GM21528 (cell line): ENCODE measurements around the gene UBE2D2.
"Not testable (repeated sequence)": the region's sequence is repeated elsewhere in the genome, so short reads cannot be mapped to it uniquely, and the experiment has no call there.

Experiments
- ATAC-seq: cut with Tn5 transposase; IDR thresholded peaks from one replicate; pipeline ENCODE4 v1.9.1; 2021; ENCODE audit warnings: mild to moderate bottlenecking, moderate library complexity; ENCODE audit not compliant: unreplicated experiment, low FRiP score

UBE2D2 gene

DNA sequence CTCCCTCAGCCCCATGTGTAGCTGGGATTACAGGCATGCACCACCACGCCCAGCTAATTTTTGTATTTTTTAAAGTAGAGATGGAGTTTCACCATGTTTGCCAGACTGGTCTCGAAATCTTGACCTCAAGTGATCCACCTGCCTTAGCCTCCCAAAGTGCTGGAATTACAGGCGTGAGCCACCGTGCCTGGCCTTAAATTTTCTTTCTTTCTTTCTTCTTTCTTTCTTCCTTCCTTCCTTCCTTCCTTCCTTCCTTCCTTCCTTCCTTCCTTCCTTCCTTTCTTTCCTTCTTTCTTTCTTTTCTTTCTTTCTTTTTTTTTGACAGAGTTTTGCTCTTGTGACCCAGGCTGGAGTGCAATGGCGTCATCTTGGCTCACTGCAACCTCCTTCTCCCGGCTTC is 14.5 kb upstream of the UBE2D2 start:
- ATAC-seq = not testable (repeated sequence)

GRCh38 chr5:139549162-139549894 is 11.8 kb upstream of the UBE2D2 start:
- ATAC-seq = no peak

DNA sequence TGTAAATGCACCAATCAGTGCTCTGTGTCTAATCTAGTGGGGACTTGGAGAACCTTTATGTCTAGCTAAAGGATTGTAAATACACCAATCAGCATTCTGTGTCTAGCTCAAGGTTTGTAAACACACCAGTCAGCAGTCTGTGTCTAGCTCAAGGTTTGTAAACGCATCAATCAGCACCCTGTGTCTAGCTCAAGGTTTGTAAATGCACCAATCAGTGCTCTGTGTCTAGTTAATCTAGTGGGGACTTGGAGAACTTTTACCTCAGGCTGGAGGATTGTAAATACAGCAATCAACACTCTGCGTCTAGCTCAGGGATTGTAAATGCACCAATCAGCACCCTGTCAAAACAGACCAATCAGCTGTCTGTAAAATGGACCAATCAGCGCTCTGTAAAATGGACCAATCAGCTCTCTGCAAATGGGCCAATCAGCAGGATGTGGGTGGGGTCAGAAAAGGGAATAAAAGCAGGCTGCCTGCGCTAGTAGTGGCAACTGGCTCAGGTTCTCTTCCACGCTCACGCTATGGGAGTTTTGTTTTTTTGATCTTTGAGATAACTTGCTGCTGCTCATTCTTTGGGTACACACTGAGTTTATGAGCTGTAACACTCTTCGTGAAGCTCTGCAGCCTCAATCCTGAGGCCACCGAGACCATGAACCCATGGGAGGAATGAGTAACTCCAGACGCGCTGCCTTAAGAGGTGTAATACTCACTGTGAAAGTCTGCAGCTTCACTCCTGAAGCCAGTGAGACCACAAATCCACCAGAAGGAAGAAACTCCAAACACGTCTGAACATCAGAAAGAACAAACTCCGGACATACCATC is 10.9 kb upstream of the UBE2D2 start:
- ATAC-seq = not testable (repeated sequence)

DNA sequence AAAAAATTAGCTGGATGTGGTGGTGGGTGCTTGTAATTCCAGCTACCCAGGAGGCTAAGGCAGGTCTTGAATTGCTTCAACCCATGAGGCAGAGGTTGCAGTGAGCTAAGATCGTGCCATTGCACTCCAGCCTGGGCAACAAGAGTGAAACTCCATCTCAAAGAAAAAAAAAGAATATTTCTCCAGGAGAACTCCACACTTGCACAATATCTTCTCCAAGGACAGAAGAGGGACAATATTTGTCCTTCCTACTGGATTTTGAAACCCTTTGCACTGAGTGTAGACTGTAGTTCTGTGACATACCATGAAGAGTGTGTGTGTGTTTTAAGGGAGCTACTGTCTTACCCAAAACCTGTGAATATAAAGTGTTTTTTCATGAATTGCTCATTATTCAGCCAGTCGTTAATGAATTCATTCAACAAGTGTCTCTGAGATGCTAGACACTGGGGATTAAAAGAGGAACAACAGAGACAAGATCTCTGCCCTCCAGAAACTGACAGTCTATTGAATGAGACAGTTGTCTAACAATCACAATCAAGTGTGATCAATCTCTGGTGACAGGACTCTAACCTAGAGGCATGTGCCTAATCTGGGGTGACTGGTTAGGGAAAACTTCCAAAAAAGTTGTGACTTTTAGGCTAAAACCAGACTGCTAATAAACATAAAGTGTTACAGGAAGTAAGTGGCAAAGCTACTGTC is 9.8 kb upstream of the UBE2D2 start:
- ATAC-seq = no peak

GRCh38 chr5:139552893-139553575 is 8.1 kb upstream of the UBE2D2 start:
- ATAC-seq = no peak

- ATAC-seq = no peak
Measured at GRCh38 chr5:139554264-139554663, 6.9 kb upstream of the UBE2D2 start.

DNA sequence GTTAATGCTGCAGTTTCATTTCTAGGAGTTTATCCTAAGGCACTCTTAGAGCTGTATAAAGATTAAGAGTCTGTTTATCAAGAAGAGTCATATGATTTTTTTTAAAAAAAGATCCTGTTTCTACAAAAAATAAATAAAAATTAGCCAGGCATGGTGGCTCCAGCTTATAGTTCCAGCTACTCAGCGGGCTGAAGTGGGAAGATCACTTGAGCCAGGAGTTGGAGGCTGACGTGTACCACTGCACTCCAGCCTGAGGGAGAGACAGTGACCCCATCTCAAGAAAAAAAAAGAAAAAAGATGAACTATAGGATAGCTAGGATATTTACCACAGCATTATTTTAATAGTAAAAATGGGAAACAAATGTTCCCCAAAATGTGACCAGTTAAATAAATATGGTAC is 3.3 kb upstream of the UBE2D2 start:
- no peak for ATAC-seq

- peak; percentile 27 for ATAC-seq
Measured at GRCh38 chr5:139561655-139562451, 714 bp downstream of the UBE2D2 start.

DNA sequence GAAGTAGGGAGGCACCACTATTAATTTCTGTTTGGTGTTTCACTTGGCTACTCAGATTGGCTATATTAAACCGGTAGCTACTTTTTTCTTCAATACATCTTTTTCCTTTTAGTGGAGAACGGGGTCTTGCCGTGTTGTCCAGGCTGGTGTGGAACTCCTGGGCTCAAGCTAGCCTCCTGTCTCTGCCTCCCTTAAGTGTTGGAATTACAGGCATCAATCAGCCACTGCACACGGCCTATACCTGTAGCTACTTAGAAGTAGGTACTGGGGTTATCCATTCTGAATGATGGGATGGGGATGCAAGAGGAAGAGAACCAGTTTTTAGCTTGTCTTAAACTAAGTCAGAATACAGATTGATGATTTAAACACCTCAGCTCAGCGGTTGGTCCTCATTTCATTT is 1.7 kb downstream of the UBE2D2 start:
- no peak for ATAC-seq

DNA sequence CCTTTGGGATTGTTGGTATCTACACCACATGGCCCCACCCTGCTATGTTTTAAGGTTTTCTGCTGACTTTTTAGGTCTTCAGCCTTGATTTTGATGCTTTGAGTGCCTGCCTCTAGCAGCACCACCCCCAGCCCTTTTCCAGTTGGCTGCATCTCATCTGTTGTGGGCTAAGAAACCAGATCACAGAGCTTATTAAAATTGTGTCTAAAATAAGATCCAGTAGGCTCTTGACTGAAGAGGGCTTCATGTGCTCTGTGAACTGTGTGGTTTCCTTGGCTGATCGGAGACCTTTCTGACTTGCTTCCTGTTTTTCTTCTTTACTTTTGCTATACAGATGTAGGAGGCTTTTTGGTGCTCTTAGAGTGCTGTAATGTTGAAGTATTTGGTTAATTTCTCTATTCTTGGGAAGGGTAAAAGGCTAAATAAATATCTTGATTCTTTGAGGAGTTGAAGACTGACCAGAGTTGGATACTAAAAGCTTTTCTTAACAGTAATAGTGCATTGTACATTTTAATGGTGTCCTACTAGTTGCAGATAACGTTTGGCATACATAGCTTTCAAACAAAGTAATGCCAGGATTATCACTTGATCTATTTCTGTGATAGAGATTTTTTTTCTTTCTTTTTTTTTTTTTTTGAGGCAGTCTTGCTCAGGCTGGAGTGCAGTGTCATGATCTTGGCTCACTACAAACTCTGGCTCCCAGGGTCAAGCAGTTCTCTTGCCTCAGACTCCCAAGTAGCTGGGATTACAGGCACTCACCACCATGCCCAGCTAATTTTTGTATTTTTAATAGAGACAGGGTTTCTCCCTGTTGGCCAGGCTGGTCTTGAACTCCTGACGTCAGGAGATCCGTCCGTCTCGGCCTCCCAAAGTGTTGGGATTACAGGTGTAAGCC is 4.5 kb downstream of the UBE2D2 start:
- no peak for ATAC-seq

GRCh38 chr5:139566611-139567010 is 5.5 kb downstream of the UBE2D2 start:
- ATAC-seq = no peak

DNA sequence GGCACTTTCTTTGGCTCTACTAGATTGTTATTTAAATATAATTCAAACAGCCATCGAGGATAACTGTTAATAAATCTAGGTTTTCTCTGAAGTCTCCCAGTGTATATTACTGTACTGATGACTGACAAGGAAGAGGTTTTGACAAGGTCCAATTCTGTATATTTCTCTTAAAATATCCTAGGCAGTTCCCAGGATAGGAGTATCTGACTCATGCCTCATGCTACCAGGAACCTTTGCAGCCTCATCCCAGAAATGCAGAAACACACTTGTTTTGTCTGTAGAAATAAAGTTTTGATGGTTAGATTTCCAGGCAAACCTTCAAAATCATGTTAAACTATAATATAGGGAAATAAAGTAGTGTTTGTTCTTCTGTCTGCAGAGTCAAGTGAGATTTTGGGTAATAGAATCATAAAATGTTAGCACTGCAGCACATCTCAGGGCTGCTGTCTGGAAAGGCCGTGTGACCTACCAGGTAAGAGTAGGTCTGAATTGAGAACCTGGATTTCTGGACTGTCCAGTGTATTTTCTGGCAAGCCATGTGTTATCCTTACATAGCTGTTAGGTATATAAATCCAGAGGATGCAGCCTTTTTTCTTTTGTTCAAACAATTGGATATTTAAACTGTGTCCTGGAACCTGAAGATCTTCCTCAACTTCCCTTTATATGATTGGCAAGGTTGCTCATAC is 8.3 kb downstream of the UBE2D2 start:
- no peak for ATAC-seq

- no peak for ATAC-seq
Measured at GRCh38 chr5:139571543-139571942, 10.4 kb downstream of the UBE2D2 start.

GRCh38 chr5:139571966-139572365 is 10.8 kb downstream of the UBE2D2 start:
- ATAC-seq = no peak

DNA sequence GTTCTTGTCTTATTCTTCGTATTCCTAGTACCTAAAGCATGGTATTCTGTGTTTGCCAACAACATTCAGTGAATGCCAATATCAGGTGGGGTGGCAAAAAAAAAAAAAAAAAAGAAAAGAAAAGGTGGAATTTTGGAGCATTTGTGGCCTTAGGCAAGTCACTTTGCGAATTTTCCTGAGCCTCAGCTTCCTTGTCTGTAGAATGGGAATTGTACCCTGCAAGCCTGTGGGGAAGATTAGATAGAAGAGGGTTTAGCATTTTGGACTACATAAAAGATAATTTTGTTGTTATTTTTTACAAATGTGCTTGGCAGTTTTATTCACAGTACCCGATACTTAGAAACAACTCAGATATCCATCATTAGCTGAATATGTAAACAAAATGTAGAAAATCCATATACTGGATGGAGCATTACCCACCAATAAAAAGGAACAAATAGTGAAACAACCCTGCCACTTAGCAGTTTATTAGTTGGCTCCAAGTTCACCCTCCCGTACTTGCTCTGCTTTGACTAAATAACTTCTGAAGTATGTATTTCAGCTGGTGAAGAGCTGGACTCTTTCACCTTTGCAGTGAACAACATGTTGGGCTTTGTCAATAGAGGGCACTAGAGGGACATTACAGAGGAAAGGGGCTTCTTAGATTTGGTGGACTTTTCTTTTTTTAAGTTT is 13.6 kb downstream of the UBE2D2 start:
- no peak for ATAC-seq

- ATAC-seq = no peak
Measured at GRCh38 chr5:139575313-139575646, 14.1 kb downstream of the UBE2D2 start.

- ATAC-seq = no peak
Measured at GRCh38 chr5:139575751-139576150, 14.6 kb downstream of the UBE2D2 start.

DNA sequence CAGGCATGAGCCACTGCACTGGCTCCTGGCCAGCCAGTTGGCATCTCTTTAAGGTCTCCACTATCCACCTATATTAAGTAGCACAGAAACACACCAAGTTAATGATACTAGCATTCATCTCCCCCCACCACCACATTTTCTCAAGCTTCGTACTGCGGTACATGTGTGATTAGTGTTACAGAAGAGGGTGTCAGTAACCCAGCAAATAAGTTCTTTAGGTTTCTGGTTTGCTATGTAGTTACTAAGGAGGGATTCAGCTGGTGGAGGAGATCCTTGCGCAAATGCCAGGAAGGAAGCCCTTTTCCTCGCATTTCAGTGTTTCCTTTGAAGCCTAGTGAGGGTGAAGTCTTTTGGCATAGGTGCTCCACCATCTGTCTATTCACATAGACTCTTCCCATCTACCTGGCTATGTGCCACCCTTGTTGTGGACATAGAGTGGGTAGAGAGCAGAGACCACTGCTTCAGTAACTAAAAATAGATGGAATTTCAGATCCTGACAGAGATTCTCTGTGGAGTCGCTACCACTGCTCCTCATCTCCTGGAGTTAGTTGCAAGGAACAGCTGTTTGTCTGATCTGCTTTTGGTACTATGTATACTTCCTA is 16.7 kb downstream of the UBE2D2 start:
- ATAC-seq = no peak
